ENCODE data around the gene SLC16A8.

GRCh38 chr22:38042488-38042790, 41.5 kb downstream of the SLC16A8 start:
- no peak for TF ChIP-seq CTCF (IDR thresholded peaks at IDR 0.05)
- TF ChIP-seq POLR2AphosphoS5 (IDR thresholded peaks at IDR 0.05) = no peak
- TF ChIP-seq EP300 (IDR thresholded peaks at IDR 0.05) = no peak

All from gastroesophageal sphincter (tissue), 3 donors.